Brain microvascular endothelial cell (primary cell): Measurements from ENCODE around the gene OR52N1.

Source experiments
- DNase-seq: peaks from one replicate; pipeline ENCODE4 v3.0.0-alpha.2; 2020
- H3K27ac ChIP-seq: fragments of 250-450 bp; sonication (Bioruptor Pico); 2 replicates; pipeline ENCODE4 v1.5.1; 2020; ENCODE audit warnings: mild to moderate bottlenecking, moderate library complexity
- H3K27me3 ChIP-seq: fragments of 250-450 bp; sonication (Bioruptor Pico); replicated peaks from 2 replicates; pipeline ENCODE4 v1.5.1; 2020; ENCODE audit warnings: mild to moderate bottlenecking
- H3K36me3 ChIP-seq: fragments of 250-450 bp; sonication (Bioruptor Pico); replicated peaks from 2 replicates; pipeline ENCODE4 v1.5.1; 2020; ENCODE audit warnings: mild to moderate bottlenecking
- H3K4me3 ChIP-seq: 2 replicates; pipeline ENCODE4 v1.5.1; 2011; ENCODE audit warnings: low read depth, mild to moderate bottlenecking, control low read depth, low read length, moderate library complexity
- CTCF ChIP-seq: IDR thresholded peaks from 2 replicates; pipeline ENCODE4 v1.5.1; 2011; ENCODE audit warnings: low read depth, mild to moderate bottlenecking, moderate library complexity, low read length, control low read depth, inconsistent platforms; ENCODE audit errors: missing control alignments
- in situ Hi-C: cut with HindIII; loops from 2 replicates; pipeline ENCODE4 v1.10.0; 2017; ENCODE audit warnings: low sequenced_read_pairs, low pct_ligation_motif_present

The OR52N1 gene

GRCh38 chr11:5803982-5804381, 12.9 kb upstream of the OR52N1 start:
- DNase-seq: no peak
- in situ Hi-C loops: no loop called here
- TF ChIP-seq CTCF: no peak
- no peaks in the 10 kb centered on the region for H3K27me3 ChIP-seq
- H3K27ac ChIP-seq: no peak overlapping the region
- no peak overlapping the region for H3K4me3 ChIP-seq
- no peaks in the 10 kb centered on the region for H3K36me3 ChIP-seq

- Histone ChIP-seq H3K27me3 (no peaks in the 10 kb centered on the region), H3K27ac (no peak overlapping the region), H3K4me3 (no peak overlapping the region), H3K36me3 (no peaks in the 10 kb centered on the region)
- no peak for TF ChIP-seq CTCF
- in situ Hi-C loops: no loop called here
- no peak for DNase-seq
Observed at GRCh38 chr11:5796541-5796940, 5.5 kb upstream of the OR52N1 start.

GRCh38 chr11:5783255-5783654, 7.8 kb downstream of the OR52N1 start, which contains the start of gene OR52N5:
Gene OR52N5 (minus strand): TSS chr11:5783355. CDS start chr11:5778634, 4,721 bp downstream.
- Histone ChIP-seq H3K4me3 (no peak within 1 kb of the TSS), H3K27me3 (no peaks in the 10 kb centered on the region), H3K27ac (no peak within 1 kb of the TSS), H3K36me3 (no peaks in the 10 kb centered on the region)
- DNase-seq: no peak
- TF ChIP-seq CTCF: no peak
- in situ Hi-C loops: no loop called here

GRCh38 chr11:5767056-5767455, 24.0 kb downstream of the OR52N1 start:
- Histone ChIP-seq H3K4me3 (no peak overlapping the region), H3K36me3 (no peaks in the 10 kb centered on the region), H3K27me3 (no peaks in the 10 kb centered on the region), H3K27ac (no peak overlapping the region)
- TF ChIP-seq CTCF: no peak
- DNase-seq: no peak
- in situ Hi-C loops: no loop called here

GRCh38 chr11:5753943-5754342, 37.1 kb downstream of the OR52N1 start, which contains the start of gene OR52N4:
Gene OR52N4 (plus strand): TSS chr11:5754243. CDS start chr11:5754741, 498 bp downstream.
- in situ Hi-C loops: no loop called here
- H3K36me3 ChIP-seq: no peaks in the 10 kb centered on the region
- no peak within 1 kb of the TSS for H3K4me3 ChIP-seq
- no peak for DNase-seq
- H3K27ac ChIP-seq: no peak within 1 kb of the TSS
- no peaks in the 10 kb centered on the region for H3K27me3 ChIP-seq
- TF ChIP-seq CTCF: no peak

GRCh38 chr11:5749836-5750235, 41.2 kb downstream of the OR52N1 start:
- Histone ChIP-seq H3K27ac (no peak overlapping the region), H3K4me3 (no peak overlapping the region), H3K27me3 (no peaks in the 10 kb centered on the region), H3K36me3 (no peaks in the 10 kb centered on the region)
- no peak for DNase-seq
- in situ Hi-C loops: no loop called here
- TF ChIP-seq CTCF: no peak
